Calu3 (cell line): ENCODE measurements around the gene MRPL17. TPM values are rescaled to one million over a fixed set of nuclear protein-coding genes. Genes with fewer than 3 reads are reported as not detected.

Experiments
- BruUV-seq: library from RNA; stranded (reverse); fragments of 400-500 nt; replicated peaks from 2 replicates; lab custom pipeline; 2021; lab: Mats Ljungman, UMichigan
- CTCF ChIA-PET: fragments of 300-600 bp; sonication (Branson Sonifier 250); formaldehyde crosslinking; loops from one replicate; lab custom pipeline; 2022; ENCODE audit warnings: antibody characterized with exemption; lab: Charles Lee
- DNase-seq: peaks from one replicate; pipeline ENCODE4 v3.0.0; 2022
- H3K27ac Mint-ChIP-seq: one replicate; pipeline ENCODE4 v1.8.0; 2022; ENCODE audit warnings: mixed read lengths; ENCODE audit not compliant: unreplicated experiment
- H3K27me3 Mint-ChIP-seq: one replicate; pipeline ENCODE4 v1.8.0; 2022; ENCODE audit warnings: mixed read lengths; ENCODE audit not compliant: unreplicated experiment
- H3K36me3 Mint-ChIP-seq: one replicate; pipeline ENCODE4 v1.8.0; 2022; ENCODE audit warnings: mild to moderate bottlenecking, moderate library complexity, mixed read lengths; ENCODE audit not compliant: insufficient read depth, unreplicated experiment
- H3K4me1 Mint-ChIP-seq: one replicate; pipeline ENCODE4 v1.8.0; 2022; ENCODE audit warnings: mild to moderate bottlenecking, low read depth, mixed read lengths; ENCODE audit not compliant: unreplicated experiment
- H3K4me3 Mint-ChIP-seq: one replicate; pipeline ENCODE4 v1.8.0; 2022; ENCODE audit warnings: mild to moderate bottlenecking, low read depth, moderate library complexity, mixed read lengths; ENCODE audit not compliant: unreplicated experiment
- H3K9me3 Mint-ChIP-seq: one replicate; pipeline ENCODE4 v1.8.0; 2022; ENCODE audit warnings: low read depth, mixed read lengths; ENCODE audit not compliant: unreplicated experiment
- CTCF ChIP-seq: fragments of 200-600 bp; IDR thresholded peaks from one replicate; pipeline ENCODE4 v1.8.0; 2022; ENCODE audit warnings: antibody characterized with exemption; ENCODE audit not compliant: unreplicated experiment
- intact Hi-C: fragments of 100-400 bp; cut with micrococcal nuclease; formaldehyde crosslinking; loops from one replicate; pipeline ENCODE4 v1.10.0; 2022; ENCODE audit not compliant: unreplicated experiment
- total RNA-seq: library from RNA; stranded (reverse); gene quantifications from 2 replicates; pipeline ENCODE4 v1.2.3, GENCODE V29; 2022

The MRPL17 gene
- total RNA-seq, 1 experiment from 2014 or later, result 78.2 TPM

DNA sequence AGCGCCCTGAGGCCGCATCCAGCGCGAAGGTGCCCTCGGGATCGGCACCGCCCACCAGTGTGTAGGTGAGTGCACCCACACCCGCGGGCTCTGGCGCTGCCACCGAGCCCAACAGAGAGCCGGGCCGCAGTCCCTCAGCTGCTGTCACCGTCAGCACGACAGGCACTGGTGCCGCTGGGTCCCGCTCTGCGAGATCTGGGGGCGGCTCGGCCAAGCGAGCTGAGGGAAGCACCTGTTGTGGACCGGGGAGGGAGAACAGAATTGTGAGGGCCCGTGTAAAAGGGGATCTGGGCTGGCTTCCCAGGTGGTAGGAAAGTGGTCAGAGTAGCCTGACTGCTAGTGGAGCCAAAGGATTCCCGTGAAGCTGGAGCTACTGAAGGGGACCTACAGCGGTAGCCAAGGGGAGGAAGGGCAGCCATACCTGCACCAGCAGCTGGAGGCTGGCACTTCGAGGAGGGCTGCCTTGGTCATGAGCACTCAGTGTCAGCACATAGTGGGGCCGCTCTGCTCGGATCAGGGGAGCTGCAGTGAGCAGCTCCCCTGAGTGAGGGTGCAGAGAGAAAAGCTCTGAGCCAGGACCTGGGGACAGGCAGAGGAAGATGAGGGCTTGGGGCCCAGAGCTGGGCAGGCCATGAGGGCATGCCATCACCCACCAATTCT, 52.4 kb downstream of the MRPL17 start:
- CTCF ChIA-PET, result no interaction called here
- peaks cover 5% of the 10 kb centered on the region for H3K36me3 Mint-ChIP-seq
- BruUV-seq, result no TSS peak
- H3K9me3 Mint-ChIP-seq, result no peaks in the 10 kb centered on the region
- peaks cover 39% of the 10 kb centered on the region for H3K27me3 Mint-ChIP-seq
- H3K4me3 Mint-ChIP-seq, result no peak overlapping the region
- no peak for TF ChIP-seq CTCF
- H3K27ac Mint-ChIP-seq, result no peak overlapping the region
- intact Hi-C loops, result no loop called here
- DNase-seq, result no peak
- H3K4me1 Mint-ChIP-seq, result no peaks in the 10 kb centered on the region

Other genes starting within 250 kb of the MRPL17 start
- 0.45 and 11.0 TPM in 2 replicates for gene HPX, start 242.4 kb downstream of the MRPL17 start, total RNA-seq
- gene TRIM3, start 209.4 kb downstream of the MRPL17 start, total RNA-seq, result 9.5 and 10.6 TPM in 2 replicates
- 72.2 and 74.9 TPM in 2 replicates for gene ARFIP2, start 202.0 kb downstream of the MRPL17 start, total RNA-seq
- gene TIMM10B, start 201.8 kb downstream of the MRPL17 start, total RNA-seq, result 41.7 and 45.7 TPM in 2 replicates
- gene DNHD1, start 186.1 kb downstream of the MRPL17 start, total RNA-seq, result 41.2 and 41.8 TPM in 2 replicates
- gene RRP8, start 79.7 kb downstream of the MRPL17 start, total RNA-seq, result 17.4 and 22.8 TPM in 2 replicates
- gene ILK, start 79.6 kb downstream of the MRPL17 start, total RNA-seq, result 85.7 and 87.0 TPM in 2 replicates
- gene TAF10, start 71.1 kb downstream of the MRPL17 start, total RNA-seq, result 175 and 187 TPM in 2 replicates
- 70.6 and 71.5 TPM in 2 replicates for gene TPP1, start 63.9 kb downstream of the MRPL17 start, total RNA-seq
- gene DCHS1, start 27.5 kb downstream of the MRPL17 start, total RNA-seq, result 0.02 TPM in 1 of 2 replicates, not detected in the other
- gene OR2AG2, start 88.6 kb upstream of the MRPL17 start, total RNA-seq, result not detected in 2 replicates
- not detected in 2 replicates for gene OR2AG1, start 99.7 kb upstream of the MRPL17 start, total RNA-seq
- 0.09 TPM in 1 of 2 replicates, not detected in the other for gene OR6A2, start 116.3 kb upstream of the MRPL17 start, total RNA-seq
- not detected in 2 replicates for gene OR10A5, start 162.3 kb upstream of the MRPL17 start, total RNA-seq
- gene OR10A2, start 179.7 kb upstream of the MRPL17 start, total RNA-seq, result not detected in 2 replicates
- gene OR10A4, start 193.3 kb upstream of the MRPL17 start, total RNA-seq, result not detected in 2 replicates
- gene OR2D2, start 209.2 kb upstream of the MRPL17 start, total RNA-seq, result not detected in 2 replicates
- not detected in 2 replicates for gene OR2D3, start 237.7 kb upstream of the MRPL17 start, total RNA-seq
- gene ZNF215, start 243.1 kb upstream of the MRPL17 start, total RNA-seq, result 1.2 and 1.6 TPM in 2 replicates